Dendritic cell treated with granulocyte-macrophage colony-stimulating factor and Interleukin-4, amounts not matched to agents 40 ng/mL and 50 ng/mL, for 4 days (primary cell): ENCODE data around the gene PEBP1.

Experiments used
- H3K27ac Mint-ChIP-seq: one replicate; pipeline ENCODE4 v1.8.0; 2022; ENCODE audit warnings: mild to moderate bottlenecking, mixed read lengths
- H3K27me3 Mint-ChIP-seq: one replicate; pipeline ENCODE4 v1.8.0; 2022; ENCODE audit warnings: mild to moderate bottlenecking, mixed read lengths
- H3K36me3 Mint-ChIP-seq: one replicate; pipeline ENCODE4 v1.8.0; 2022; ENCODE audit warnings: low read depth, mixed read lengths
- H3K4me1 Mint-ChIP-seq: one replicate; pipeline ENCODE4 v1.8.0; 2022; ENCODE audit warnings: low read depth, mixed read lengths
- H3K4me3 Mint-ChIP-seq: one replicate; pipeline ENCODE4 v1.8.0; 2022; ENCODE audit warnings: mild to moderate bottlenecking, moderate library complexity, mixed read lengths
- H3K9me3 Mint-ChIP-seq: one replicate; pipeline ENCODE4 v1.8.0; 2022; ENCODE audit warnings: mixed read lengths
- intact Hi-C: fragments of 100-400 bp; cut with micrococcal nuclease; formaldehyde crosslinking; loops from one replicate; pipeline ENCODE4 v1.15.0; 2022

PEBP1 gene

DNA sequence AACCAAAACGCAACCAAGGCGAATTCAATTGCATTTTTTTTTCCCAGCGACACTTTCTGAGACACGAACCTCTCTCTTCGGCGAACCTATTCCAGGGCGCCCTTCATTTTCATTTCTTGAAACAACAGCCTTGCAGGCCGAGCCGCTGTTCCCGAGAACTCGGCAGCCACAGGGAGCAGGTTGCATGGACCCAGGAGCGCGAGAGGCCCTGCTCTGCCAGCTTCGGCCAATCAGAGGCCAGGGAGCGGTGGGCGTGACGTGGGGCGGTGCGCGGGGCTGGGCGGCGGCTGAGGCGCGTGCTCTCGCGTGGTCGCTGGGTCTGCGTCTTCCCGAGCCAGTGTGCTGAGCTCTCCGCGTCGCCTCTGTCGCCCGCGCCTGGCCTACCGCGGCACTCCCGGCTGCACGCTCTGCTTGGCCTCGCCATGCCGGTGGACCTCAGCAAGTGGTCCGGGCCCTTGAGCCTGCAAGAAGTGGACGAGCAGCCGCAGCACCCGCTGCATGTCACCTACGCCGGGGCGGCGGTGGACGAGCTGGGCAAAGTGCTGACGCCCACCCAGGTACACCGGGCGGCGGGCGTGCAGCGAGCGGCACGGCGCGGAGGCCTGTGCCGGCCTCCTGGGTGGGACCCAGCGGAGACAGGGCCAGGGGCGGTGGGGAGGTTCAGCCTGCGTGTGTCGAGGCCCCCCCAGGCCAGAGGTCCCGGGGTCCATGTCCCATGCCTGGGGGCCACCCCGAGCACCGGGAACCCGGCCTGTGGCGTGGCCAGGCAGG, at the start of gene PEBP1:
Gene PEBP1 (plus strand): TSS at position 337 of the 771 bp plus-strand sequence. CDS start 86 bp downstream, at position 423.
- intact Hi-C loops: loop anchor here (2.0 to 5.0 kb wide), 2 partner anchors 75 to 119 kb away; partner anchors contain the start of genes RFC5 and WSB2
- H3K36me3 Mint-ChIP-seq: peaks cover 47% of the 10 kb centered on the region
- peak within 1 kb of the TSS; percentile 83 for H3K27ac Mint-ChIP-seq
- H3K4me3 Mint-ChIP-seq: peak within 1 kb of the TSS; percentile 88
- no peaks in the 10 kb centered on the region for H3K27me3 Mint-ChIP-seq
- H3K9me3 Mint-ChIP-seq: no peaks in the 10 kb centered on the region
- peaks cover 21% of the 10 kb centered on the region for H3K4me1 Mint-ChIP-seq

DNA sequence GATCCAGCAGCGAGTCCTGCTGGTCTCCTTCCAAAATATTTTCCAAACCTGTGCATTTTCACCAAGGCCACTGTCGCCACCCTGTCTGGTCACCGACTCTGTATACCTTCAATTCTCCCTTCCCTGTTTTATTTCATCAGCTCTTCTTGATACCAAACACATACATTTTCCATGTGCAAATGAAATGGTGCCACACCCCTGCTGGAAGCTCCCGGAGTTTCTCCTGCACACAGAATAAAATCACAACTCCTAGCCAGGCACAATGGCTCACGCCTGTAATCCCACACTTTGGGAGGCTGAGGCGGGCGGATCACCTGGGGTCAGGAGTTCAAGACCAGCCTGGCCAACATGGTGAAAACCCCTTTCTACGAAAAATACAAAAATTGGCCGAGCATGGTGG, 46.1 kb upstream of the PEBP1 start:
- peaks cover 24% of the 10 kb centered on the region for H3K36me3 Mint-ChIP-seq
- H3K27ac Mint-ChIP-seq: no peak overlapping the region
- H3K9me3 Mint-ChIP-seq: no peaks in the 10 kb centered on the region
- H3K4me3 Mint-ChIP-seq: no peak overlapping the region
- H3K27me3 Mint-ChIP-seq: no peaks in the 10 kb centered on the region
- peaks cover 6% of the 10 kb centered on the region for H3K4me1 Mint-ChIP-seq
- intact Hi-C loops: no loop called here

DNA sequence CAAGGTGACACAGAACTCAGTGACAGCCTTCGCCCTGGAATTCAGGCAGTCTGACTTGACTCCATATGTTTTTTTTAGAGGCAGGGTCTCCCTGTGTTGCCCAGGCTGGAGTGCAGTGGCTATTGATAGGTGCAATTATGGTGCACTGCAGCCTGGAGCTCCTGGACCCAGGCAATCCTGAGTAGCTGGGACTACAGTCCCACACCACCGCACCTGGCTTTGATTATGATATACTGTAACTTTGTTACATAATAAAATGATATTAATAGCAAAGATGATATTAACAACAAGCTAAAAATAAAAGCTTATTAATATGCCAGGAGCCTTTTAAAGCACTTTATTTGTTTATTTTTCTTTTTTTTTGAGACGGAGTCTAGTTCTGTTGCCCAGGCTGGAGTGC, 41.9 kb upstream of the PEBP1 start:
- Mint-ChIP-seq H3K9me3 (no peaks in the 10 kb centered on the region), H3K4me3 (no peak overlapping the region), H3K36me3 (peaks cover 30% of the 10 kb centered on the region), H3K27ac (no peak overlapping the region), H3K27me3 (no peaks in the 10 kb centered on the region), H3K4me1 (peaks cover 5% of the 10 kb centered on the region)
- intact Hi-C loops: no loop called here

DNA sequence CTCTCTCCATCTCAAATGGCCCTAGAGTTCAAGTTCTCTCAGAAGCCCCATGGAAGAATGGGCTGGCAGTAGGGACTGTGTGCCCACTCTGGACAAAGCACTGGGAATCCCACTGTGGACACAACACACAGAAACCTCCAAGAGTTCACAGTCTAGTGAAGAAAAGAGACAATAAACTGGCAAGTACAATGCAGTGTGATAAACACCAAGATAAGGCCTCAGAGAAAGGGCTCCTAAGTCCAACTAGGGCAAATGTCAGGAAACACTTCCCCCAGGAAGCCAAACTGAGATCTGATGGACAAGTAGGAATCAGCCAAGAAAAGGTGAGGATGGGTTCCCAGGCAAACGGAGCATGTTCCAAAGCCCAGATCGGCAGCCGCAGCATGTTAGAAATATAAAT, 37.5 kb upstream of the PEBP1 start:
- Mint-ChIP-seq H3K27me3 (peaks cover 6% of the 10 kb centered on the region), H3K4me3 (no peak overlapping the region), H3K27ac (no peak overlapping the region), H3K4me1 (peaks cover 19% of the 10 kb centered on the region), H3K9me3 (no peaks in the 10 kb centered on the region), H3K36me3 (peaks cover 13% of the 10 kb centered on the region)
- intact Hi-C loops: no loop called here

- no peak overlapping the region for H3K27ac Mint-ChIP-seq
Measured at GRCh38 chr12:118098911-118099671, 36.8 kb upstream of the PEBP1 start.

DNA sequence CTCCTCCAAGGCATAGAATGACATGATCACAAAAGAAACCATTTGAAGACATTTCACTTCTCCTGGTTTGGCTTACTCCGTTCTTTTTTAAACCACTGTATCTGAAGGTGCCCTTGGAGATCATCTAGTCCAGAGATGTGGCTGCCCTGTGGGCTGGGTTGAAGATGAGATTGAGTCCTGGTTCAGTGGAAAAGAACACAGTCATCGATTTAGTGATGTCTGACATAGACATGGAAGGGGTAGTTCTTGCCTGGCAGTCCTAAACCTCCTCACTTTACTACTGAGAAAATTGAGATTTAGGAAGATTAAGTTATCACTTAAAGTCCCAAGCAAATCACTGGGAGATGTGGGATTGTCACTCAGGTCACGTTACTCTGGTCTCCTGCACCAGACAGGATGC, 34.9 kb upstream of the PEBP1 start:
- H3K36me3 Mint-ChIP-seq: peaks cover 7% of the 10 kb centered on the region
- H3K9me3 Mint-ChIP-seq: no peaks in the 10 kb centered on the region
- H3K4me3 Mint-ChIP-seq: no peak overlapping the region
- intact Hi-C loops: loop anchor here (5.0 kb wide), 1 partner anchor 39 kb away; the partner anchor contains the start of gene WSB2
- H3K27ac Mint-ChIP-seq: no peak overlapping the region
- peaks cover 25% of the 10 kb centered on the region for H3K4me1 Mint-ChIP-seq
- peaks cover 8% of the 10 kb centered on the region for H3K27me3 Mint-ChIP-seq

More at GRCh38 chr12:118098911-118099671, 36.8 kb upstream of the PEBP1 start:
- Mint-ChIP-seq H3K9me3 (no peaks in the 10 kb centered on the region), H3K36me3 (peaks cover 15% of the 10 kb centered on the region), H3K27me3 (peaks cover 8% of the 10 kb centered on the region), H3K4me1 (peaks cover 19% of the 10 kb centered on the region), H3K4me3 (no peak overlapping the region)
- intact Hi-C loops: no loop called here

- Mint-ChIP-seq H3K9me3 (no peaks in the 10 kb centered on the region), H3K27ac (no peak overlapping the region), H3K36me3 (peaks cover 7% of the 10 kb centered on the region), H3K27me3 (peaks cover 8% of the 10 kb centered on the region), H3K4me1 (peaks cover 25% of the 10 kb centered on the region), H3K4me3 (no peak overlapping the region)
- intact Hi-C loops: loop anchor here (5.0 kb wide), 1 partner anchor 40 kb away; the partner anchor contains the start of gene WSB2
Measured at GRCh38 chr12:118102070-118102469, 33.9 kb upstream of the PEBP1 start.

DNA sequence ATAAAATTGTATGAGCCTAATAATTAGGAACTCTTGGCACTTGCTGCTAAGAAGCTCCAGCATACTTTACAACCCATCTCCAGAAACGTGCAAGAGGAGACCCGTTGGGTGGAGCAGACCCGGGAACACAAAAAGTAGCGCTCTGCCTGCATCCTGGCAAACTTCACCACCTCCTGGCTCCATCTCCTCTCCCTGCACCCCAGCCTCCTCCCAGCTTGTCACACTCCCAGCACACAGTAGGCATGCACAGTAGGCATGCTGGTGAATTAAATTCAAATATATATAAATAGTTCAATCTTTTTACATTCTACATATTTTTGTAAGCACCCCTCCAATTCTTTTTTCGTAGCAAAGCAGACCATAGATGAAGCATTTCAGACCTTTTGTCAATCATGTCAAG, 33.3 kb upstream of the PEBP1 start:
- Mint-ChIP-seq H3K27ac (peak overlapping the region; percentile 72), H3K27me3 (peaks cover 8% of the 10 kb centered on the region), H3K4me3 (peak overlapping the region; percentile 89), H3K4me1 (peaks cover 25% of the 10 kb centered on the region), H3K9me3 (no peaks in the 10 kb centered on the region), H3K36me3 (peaks cover 7% of the 10 kb centered on the region)
- intact Hi-C loops: loop anchor here (5.0 kb wide), 1 partner anchor 40 kb away; the partner anchor contains the start of gene WSB2

GRCh38 chr12:118103201-118103600, 32.7 kb upstream of the PEBP1 start:
- H3K27me3 Mint-ChIP-seq: peaks cover 8% of the 10 kb centered on the region
- no peaks in the 10 kb centered on the region for H3K9me3 Mint-ChIP-seq
- H3K4me3 Mint-ChIP-seq: peak overlapping the region; percentile 89
- peaks cover 7% of the 10 kb centered on the region for H3K36me3 Mint-ChIP-seq
- peak overlapping the region; percentile 72 for H3K27ac Mint-ChIP-seq
- intact Hi-C loops: loop anchor here (5.0 kb wide), 1 partner anchor 41 kb away; the partner anchor contains the start of gene WSB2
- peaks cover 23% of the 10 kb centered on the region for H3K4me1 Mint-ChIP-seq

GRCh38 chr12:118103601-118104382, 32.1 kb upstream of the PEBP1 start, which contains the start of gene VSIG10:
Gene VSIG10 (minus strand): TSS chr12:118104011. CDS start chr12:118103671, 340 bp downstream.
- Mint-ChIP-seq H3K36me3 (peaks cover 7% of the 10 kb centered on the region), H3K27ac (peak within 1 kb of the TSS; percentile 72), H3K4me1 (peaks cover 20% of the 10 kb centered on the region), H3K4me3 (peak within 1 kb of the TSS; percentile 89), H3K9me3 (no peaks in the 10 kb centered on the region), H3K27me3 (peaks cover 8% of the 10 kb centered on the region)
- intact Hi-C loops: loop anchor here (5.0 kb wide), 1 partner anchor 41 kb away; the partner anchor contains the start of gene WSB2

GRCh38 chr12:118107011-118107410, 28.9 kb upstream of the PEBP1 start:
- Mint-ChIP-seq H3K9me3 (no peaks in the 10 kb centered on the region), H3K36me3 (peaks cover 7% of the 10 kb centered on the region), H3K4me1 (peaks cover 19% of the 10 kb centered on the region), H3K27me3 (peaks cover 8% of the 10 kb centered on the region), H3K27ac (no peak overlapping the region), H3K4me3 (no peak overlapping the region)
- intact Hi-C loops: no loop called here

GRCh38 chr12:118107694-118108093, 28.2 kb upstream of the PEBP1 start:
- intact Hi-C loops: no loop called here
- peaks cover 12% of the 10 kb centered on the region for H3K4me1 Mint-ChIP-seq
- no peaks in the 10 kb centered on the region for H3K9me3 Mint-ChIP-seq
- peaks cover 6% of the 10 kb centered on the region for H3K27me3 Mint-ChIP-seq
- H3K4me3 Mint-ChIP-seq: no peak overlapping the region
- H3K27ac Mint-ChIP-seq: no peak overlapping the region
- H3K36me3 Mint-ChIP-seq: peaks cover 7% of the 10 kb centered on the region

DNA sequence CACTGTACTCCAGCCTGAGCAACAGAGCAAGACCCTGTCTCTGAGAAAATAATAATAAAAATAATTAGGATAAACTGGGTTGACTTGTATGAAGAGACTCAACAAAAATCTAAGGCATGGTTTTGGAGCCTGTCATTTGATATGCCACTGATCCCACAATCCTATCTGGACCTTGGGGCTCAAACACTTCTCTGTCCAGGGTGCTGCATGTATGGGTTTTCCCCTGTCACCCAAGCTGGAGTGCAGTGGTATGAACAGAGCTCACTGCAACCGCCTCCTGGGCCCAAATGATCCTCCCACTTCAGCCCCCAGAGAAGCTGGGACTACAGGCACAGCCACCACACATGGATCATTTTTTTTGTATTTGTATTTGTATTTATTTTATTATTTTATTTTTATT, 26.8 kb upstream of the PEBP1 start:
- Mint-ChIP-seq H3K36me3 (no peaks in the 10 kb centered on the region), H3K27ac (no peak overlapping the region), H3K4me1 (peaks cover 6% of the 10 kb centered on the region), H3K27me3 (no peaks in the 10 kb centered on the region), H3K9me3 (no peaks in the 10 kb centered on the region), H3K4me3 (no peak overlapping the region)
- intact Hi-C loops: no loop called here
